Right ventricle myocardium inferior (tissue), 1 donor: ENCODE results near the gene GPANK1. TPM values are rescaled to one million over a fixed set of nuclear protein-coding genes. Genes with fewer than 3 reads are reported as not detected.

Experiments used
- ATAC-seq: fragments of 200-7000 bp; cut with Tn5 transposase; one replicate; pipeline ENCODE4 v1.9.1; 2020; ENCODE audit warnings: mild to moderate bottlenecking, moderate library complexity
- DNase-seq: peaks from one replicate; pipeline ENCODE4 v3.0.0; 2021; ENCODE audit errors: missing footprints
- intact Hi-C: fragments of 100-400 bp; cut with DNase I; formaldehyde crosslinking; loops from one replicate; pipeline ENCODE4 v1.11.0; 2022
- total RNA-seq: library from RNA; stranded (reverse); fragmentation: NEBNext Ultra II Directional; extraction: Animal tissue kit (Norgen Biotek cat#: 25700); gene quantifications from one replicate; pipeline ENCODE4 v1.2.1, GENCODE V29; 2021
- donor health status: DM: no; HTN: yes; CAD: no; lungs with severe emphysema.

Gene GPANK1
- total RNA-seq, 1 donor from 2014 or later = 17.1 TPM

GRCh38 chr6:31654574-31655348 lies 10.0 kb downstream of the GPANK1 start:
- no peak for DNase-seq
- ATAC-seq = no peak
- intact Hi-C loops = no loop called here

GRCh38 chr6:31652925-31653724 lies 11.7 kb downstream of the GPANK1 start:
- peak; percentile 86 for ATAC-seq
- peak; percentile 90 for DNase-seq
- intact Hi-C loops = loop anchor here (1.0 kb wide), 2 partner anchors 12 to 33 kb away; partner anchors contain the start of gene PRRC2A

GRCh38 chr6:31651602-31652191 lies 13.1 kb downstream of the GPANK1 start:
- DNase-seq (no peak), ATAC-seq (peak; percentile 67)
- intact Hi-C loops = loop anchor here (1.0 kb wide), 2 partner anchors 14 to 31 kb away; partner anchors contain the start of gene PRRC2A

- ATAC-seq = no peak
- intact Hi-C loops = no loop called here
- DNase-seq = no peak
These were observed 19.5 kb downstream of the GPANK1 start for GRCh38 chr6:31645325-31645724.

GRCh38 chr6:31643818-31644454 lies 20.9 kb downstream of the GPANK1 start:
- no peak for DNase-seq
- peak; percentile 9 for ATAC-seq
- intact Hi-C loops = no loop called here

- ATAC-seq (no peak), DNase-seq (no peak)
- intact Hi-C loops = no loop called here
These were observed 21.8 kb downstream of the GPANK1 start for GRCh38 chr6:31642798-31643570.

- intact Hi-C loops = no loop called here
- ATAC-seq = no peak
These were observed 23.4 kb downstream of the GPANK1 start for GRCh38 chr6:31641370-31641769.

GRCh38 chr6:31640612-31641011 lies 24.2 kb downstream of the GPANK1 start:
- no peak for ATAC-seq
- intact Hi-C loops = no loop called here

More at GRCh38 chr6:31641370-31641769, 23.4 kb downstream of the GPANK1 start:
- DNase-seq = no peak

GRCh38 chr6:31639449-31639861 lies 25.3 kb downstream of the GPANK1 start:
- intact Hi-C loops = no loop called here
- DNase-seq = no peak
- no peak for ATAC-seq

More at GRCh38 chr6:31640612-31641011, 24.2 kb downstream of the GPANK1 start:
- DNase-seq = no peak

GRCh38 chr6:31639043-31639442 lies 25.8 kb downstream of the GPANK1 start:
- no peak for ATAC-seq
- no peak for DNase-seq
- intact Hi-C loops = no loop called here

GRCh38 chr6:31636698-31637596 lies 27.9 kb downstream of the GPANK1 start:
- intact Hi-C loops = no loop called here
- DNase-seq (no peak), ATAC-seq (no peak)

GRCh38 chr6:31634969-31635575 lies 29.7 kb downstream of the GPANK1 start:
- DNase-seq = no peak
- ATAC-seq = no peak
- intact Hi-C loops = no loop called here

GRCh38 chr6:31634131-31634530 lies 30.7 kb downstream of the GPANK1 start:
- intact Hi-C loops = no loop called here
- ATAC-seq (no peak), DNase-seq (no peak)

- no peak for DNase-seq
- intact Hi-C loops = no loop called here
- ATAC-seq = no peak
These were observed 31.4 kb downstream of the GPANK1 start for GRCh38 chr6:31633447-31633846.

- DNase-seq (no peak), ATAC-seq (no peak)
- intact Hi-C loops = no loop called here
These were observed 32.4 kb downstream of the GPANK1 start for GRCh38 chr6:31632279-31632946.

- intact Hi-C loops = no loop called here
- DNase-seq (no peak), ATAC-seq (no peak)
These were observed 33.0 kb downstream of the GPANK1 start for GRCh38 chr6:31631681-31632278.
